ENCODE data around the gene COL24A1. TPM values are rescaled to one million over a fixed set of nuclear protein-coding genes. Genes with fewer than 3 reads are reported as not detected.

The COL24A1 gene
- total RNA-seq, 3 donors from 2014 or later: 0.33 to 1.3 (median 0.48) TPM

- no peak for TF ChIP-seq POLR2AphosphoS5 (IDR thresholded peaks at IDR 0.05)
- no peak for TF ChIP-seq POLR2A (IDR thresholded peaks at IDR 0.05)
- TF ChIP-seq, protein P1, sequence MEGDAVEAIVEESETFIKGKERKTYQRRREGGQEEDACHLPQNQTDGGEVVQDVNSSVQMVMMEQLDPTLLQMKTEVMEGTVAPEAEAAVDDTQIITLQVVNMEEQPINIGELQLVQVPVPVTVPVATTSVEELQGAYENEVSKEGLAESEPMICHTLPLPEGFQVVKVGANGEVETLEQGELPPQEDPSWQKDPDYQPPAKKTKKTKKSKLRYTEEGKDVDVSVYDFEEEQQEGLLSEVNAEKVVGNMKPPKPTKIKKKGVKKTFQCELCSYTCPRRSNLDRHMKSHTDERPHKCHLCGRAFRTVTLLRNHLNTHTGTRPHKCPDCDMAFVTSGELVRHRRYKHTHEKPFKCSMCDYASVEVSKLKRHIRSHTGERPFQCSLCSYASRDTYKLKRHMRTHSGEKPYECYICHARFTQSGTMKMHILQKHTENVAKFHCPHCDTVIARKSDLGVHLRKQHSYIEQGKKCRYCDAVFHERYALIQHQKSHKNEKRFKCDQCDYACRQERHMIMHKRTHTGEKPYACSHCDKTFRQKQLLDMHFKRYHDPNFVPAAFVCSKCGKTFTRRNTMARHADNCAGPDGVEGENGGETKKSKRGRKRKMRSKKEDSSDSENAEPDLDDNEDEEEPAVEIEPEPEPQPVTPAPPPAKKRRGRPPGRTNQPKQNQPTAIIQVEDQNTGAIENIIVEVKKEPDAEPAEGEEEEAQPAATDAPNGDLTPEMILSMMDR (IDR thresholded peaks at IDR 0.05): no peak
- no peak overlapping the region for H3K4me3 ChIP-seq
- peaks cover 7 to 8% of the 10 kb centered on the region in 2 donors for H3K9me3 ChIP-seq
- no peak overlapping the region for H3K27ac ChIP-seq
- no peaks in the 10 kb centered on the region for H3K4me1 ChIP-seq
- DNase-seq (ENCODE audit: low spot score in 2 of 2): no peak
- intact Hi-C loops (cut with DNase I; ENCODE audit: low total_unique reads): no loop called here
- H3K27me3 ChIP-seq: no peaks in the 10 kb centered on the region
- H3K36me3 ChIP-seq: no peaks in the 10 kb centered on the region
Observed at GRCh38 chr1:85900921-85901320, 255.7 kb downstream of the COL24A1 start.

DNA sequence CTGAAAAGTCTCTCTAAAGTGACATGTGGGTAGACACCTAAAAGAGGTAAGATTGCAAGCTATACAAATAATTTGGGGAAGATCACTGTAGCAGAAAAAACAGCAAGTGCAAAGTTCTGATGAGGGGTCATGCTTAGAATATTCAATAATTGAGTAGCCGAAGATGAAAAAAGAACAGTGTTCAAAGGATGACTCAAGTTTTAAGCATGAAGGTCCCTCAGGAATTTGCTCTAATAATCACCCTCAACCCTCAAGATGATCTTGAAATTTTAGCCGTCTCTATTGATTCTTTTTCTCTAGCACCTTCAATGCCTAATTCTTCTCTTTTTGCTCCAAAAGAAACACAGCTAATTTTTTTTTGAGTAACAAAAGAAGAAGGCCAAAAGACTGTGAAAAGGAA is 257.7 kb downstream of the COL24A1 start:
- H3K36me3 ChIP-seq: no peaks in the 10 kb centered on the region
- H3K27me3 ChIP-seq: no peaks in the 10 kb centered on the region
- peaks cover 7 to 8% of the 10 kb centered on the region in 2 donors for H3K9me3 ChIP-seq
- no peak overlapping the region for H3K27ac ChIP-seq
- DNase-seq (ENCODE audit: low spot score in 2 of 2): no peak
- TF ChIP-seq POLR2AphosphoS5 (IDR thresholded peaks at IDR 0.05): no peak
- TF ChIP-seq POLR2A (IDR thresholded peaks at IDR 0.05): no peak
- TF ChIP-seq, protein P1 (IDR thresholded peaks at IDR 0.05): no peak
- H3K4me1 ChIP-seq: no peaks in the 10 kb centered on the region
- H3K4me3 ChIP-seq: no peak overlapping the region
- intact Hi-C loops (cut with DNase I; ENCODE audit: low total_unique reads): loop anchor here (2.0 kb wide), 1 partner anchor 52 kb away; no protein-coding TSS in a partner anchor

DNA sequence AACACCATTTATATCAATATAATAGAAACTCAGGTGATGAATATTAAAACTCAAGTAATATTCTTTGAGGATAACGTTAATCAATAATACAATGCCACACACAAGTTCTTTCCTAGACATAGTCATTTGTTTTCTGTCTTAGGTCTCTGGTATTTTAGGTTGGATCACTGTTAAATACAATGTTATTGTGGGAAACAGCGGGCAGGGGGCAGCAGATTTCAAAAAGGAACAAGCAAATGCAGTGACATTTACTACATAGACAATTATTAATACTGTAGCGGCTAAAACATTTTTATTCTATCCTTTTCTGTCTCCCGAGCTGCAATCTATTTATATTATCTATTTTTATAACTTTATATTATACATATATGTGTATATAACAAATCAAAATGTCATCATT is 261.9 kb downstream of the COL24A1 start:
- DNase-seq (ENCODE audit: low spot score in 2 of 2): no peak
- TF ChIP-seq, protein P1 (IDR thresholded peaks at IDR 0.05): no peak
- no peak for TF ChIP-seq POLR2A (IDR thresholded peaks at IDR 0.05)
- Histone ChIP-seq H3K27me3 (no peaks in the 10 kb centered on the region), H3K27ac (no peak overlapping the region), H3K36me3 (no peaks in the 10 kb centered on the region), H3K4me1 (no peaks in the 10 kb centered on the region), H3K4me3 (no peak overlapping the region), H3K9me3 (no peaks in the 10 kb centered on the region)
- intact Hi-C loops (cut with DNase I; ENCODE audit: low total_unique reads): no loop called here

DNA sequence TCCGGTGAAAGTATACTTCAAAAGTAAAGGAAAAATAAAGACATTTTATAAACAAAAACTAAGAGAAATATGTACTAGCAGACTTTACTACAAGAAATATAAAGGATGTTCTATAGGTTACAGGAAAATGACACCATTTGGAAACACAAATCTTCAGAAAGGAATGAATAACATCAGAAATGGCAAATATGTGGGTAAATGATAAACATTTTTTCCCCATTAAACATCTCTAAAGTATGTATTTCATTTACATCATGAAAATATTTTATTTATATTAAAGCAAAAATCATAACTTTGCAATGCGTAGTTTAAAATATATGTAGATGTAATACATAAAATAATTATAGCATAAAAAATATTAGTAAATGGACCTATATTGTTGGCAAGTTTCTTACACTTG is 264.2 kb downstream of the COL24A1 start:
- Histone ChIP-seq H3K4me3 (no peak overlapping the region), H3K36me3 (no peaks in the 10 kb centered on the region), H3K27ac (no peak overlapping the region), H3K9me3 (no peaks in the 10 kb centered on the region), H3K4me1 (no peaks in the 10 kb centered on the region), H3K27me3 (no peaks in the 10 kb centered on the region)
- no peak for DNase-seq (ENCODE audit: low spot score in 2 of 2)
- intact Hi-C loops (cut with DNase I; ENCODE audit: low total_unique reads): no loop called here
- TF ChIP-seq POLR2A (IDR thresholded peaks at IDR 0.05) (no peak), POLR2AphosphoS5 (IDR thresholded peaks at IDR 0.05) (no peak)
- TF ChIP-seq, protein P1 (IDR thresholded peaks at IDR 0.05): no peak

DNA sequence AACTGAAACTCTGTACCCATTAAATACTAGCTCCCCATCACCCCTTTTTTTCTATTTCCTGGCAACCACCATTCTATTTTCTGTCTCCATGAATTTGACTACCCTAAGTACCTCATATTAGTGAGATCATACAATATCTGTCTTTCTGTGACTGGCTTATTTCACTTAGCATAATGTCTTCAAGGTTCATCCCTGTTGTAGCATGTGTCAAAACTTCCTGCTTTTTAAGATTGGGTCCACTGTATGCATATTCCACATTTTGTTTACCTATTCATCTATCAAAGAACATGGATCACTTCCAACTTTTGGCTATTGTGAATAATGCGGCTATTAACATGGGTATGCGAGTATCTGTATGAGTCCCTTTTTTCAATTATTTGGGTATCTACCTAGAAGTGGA is 266.7 kb downstream of the COL24A1 start:
- Histone ChIP-seq H3K9me3 (no peaks in the 10 kb centered on the region), H3K27ac (no peak overlapping the region), H3K4me1 (no peaks in the 10 kb centered on the region), H3K27me3 (no peaks in the 10 kb centered on the region), H3K4me3 (no peak overlapping the region), H3K36me3 (no peaks in the 10 kb centered on the region)
- DNase-seq (ENCODE audit: low spot score in 2 of 2): no peak
- TF ChIP-seq, protein P1 (IDR thresholded peaks at IDR 0.05): no peak
- TF ChIP-seq POLR2A (IDR thresholded peaks at IDR 0.05): no peak
- no peak for TF ChIP-seq POLR2AphosphoS5 (IDR thresholded peaks at IDR 0.05)
- intact Hi-C loops (cut with DNase I; ENCODE audit: low total_unique reads): no loop called here

All from breast epithelium (tissue), 4 donors.